Bronchial epithelial cell (primary cell): Measurements from ENCODE around the gene TTC3. TPM values are rescaled to one million over a fixed set of nuclear protein-coding genes. Genes with fewer than 3 reads are reported as not detected.

Experiments used
- DNase-seq: peaks from one replicate; pipeline ENCODE4 v3.0.0-alpha.2; 2010; ENCODE audit warnings: low read depth
- FAIRE-seq: peaks from 2 replicates; lab custom pipeline; 2011; peaks lifted over from hg19 to GRCh38; lab: Jason Lieb, UNC
- H3K27me3 ChIP-seq: 2 replicates; pipeline ENCODE4 v1.5.1; 2011; ENCODE audit warnings: low read length; ENCODE audit not compliant: control insufficient read depth, insufficient read depth
- H3K36me3 ChIP-seq: 2 replicates; pipeline ENCODE4 v1.5.1; 2011; ENCODE audit warnings: low read length; ENCODE audit not compliant: control insufficient read depth, insufficient read depth
- H3K4me3 ChIP-seq: 2 replicates; pipeline ENCODE4 v1.5.1; 2011; ENCODE audit warnings: mild to moderate bottlenecking, low read depth, low read length, control low read depth
- total RNA-seq: library from RNA; depleted of rRNA; stranded (reverse); fragments of >200 nt; gene quantifications from 2 replicates; pipeline ENCODE4 v1.2.1, GENCODE V29; 2014
- TF ChIP-seq, protein P1 (sequence below): IDR thresholded peaks from 2 replicates; pipeline ENCODE4 v1.5.1; 2011; ENCODE audit warnings: mild to moderate bottlenecking, moderate library complexity, low read length, control low read depth, inconsistent platforms; ENCODE audit not compliant: insufficient read depth, severe bottlenecking

The TTC3 gene
- total RNA-seq, 1 donor from 2014 or later, result 90.3 TPM

GRCh38 chr21:37199057-37199924 lies 126.2 kb downstream of the TTC3 start:
- TF ChIP-seq, protein P1, sequence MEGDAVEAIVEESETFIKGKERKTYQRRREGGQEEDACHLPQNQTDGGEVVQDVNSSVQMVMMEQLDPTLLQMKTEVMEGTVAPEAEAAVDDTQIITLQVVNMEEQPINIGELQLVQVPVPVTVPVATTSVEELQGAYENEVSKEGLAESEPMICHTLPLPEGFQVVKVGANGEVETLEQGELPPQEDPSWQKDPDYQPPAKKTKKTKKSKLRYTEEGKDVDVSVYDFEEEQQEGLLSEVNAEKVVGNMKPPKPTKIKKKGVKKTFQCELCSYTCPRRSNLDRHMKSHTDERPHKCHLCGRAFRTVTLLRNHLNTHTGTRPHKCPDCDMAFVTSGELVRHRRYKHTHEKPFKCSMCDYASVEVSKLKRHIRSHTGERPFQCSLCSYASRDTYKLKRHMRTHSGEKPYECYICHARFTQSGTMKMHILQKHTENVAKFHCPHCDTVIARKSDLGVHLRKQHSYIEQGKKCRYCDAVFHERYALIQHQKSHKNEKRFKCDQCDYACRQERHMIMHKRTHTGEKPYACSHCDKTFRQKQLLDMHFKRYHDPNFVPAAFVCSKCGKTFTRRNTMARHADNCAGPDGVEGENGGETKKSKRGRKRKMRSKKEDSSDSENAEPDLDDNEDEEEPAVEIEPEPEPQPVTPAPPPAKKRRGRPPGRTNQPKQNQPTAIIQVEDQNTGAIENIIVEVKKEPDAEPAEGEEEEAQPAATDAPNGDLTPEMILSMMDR, result no peak
- H3K27me3 ChIP-seq, result no peaks in the 10 kb centered on the region
- FAIRE-seq (no peak), DNase-seq (peak; percentile 20)
- peaks cover 22% of the 10 kb centered on the region for H3K36me3 ChIP-seq
- no peak overlapping the region for H3K4me3 ChIP-seq

GRCh38 chr21:37200641-37201480 lies 127.8 kb downstream of the TTC3 start:
- no peak for FAIRE-seq
- no peak overlapping the region for H3K4me3 ChIP-seq
- TF ChIP-seq, protein P1, result no peak
- H3K27me3 ChIP-seq, result no peaks in the 10 kb centered on the region
- peaks cover 17% of the 10 kb centered on the region for H3K36me3 ChIP-seq
- DNase-seq, result no peak

- FAIRE-seq (no peak), DNase-seq (no peak)
- TF ChIP-seq, protein P1, result no peak
- H3K4me3 ChIP-seq, result no peak overlapping the region
- no peaks in the 10 kb centered on the region for H3K27me3 ChIP-seq
- H3K36me3 ChIP-seq, result peaks cover 14% of the 10 kb centered on the region
Observed at GRCh38 chr21:37202221-37203110, 129.4 kb downstream of the TTC3 start.

DNA sequence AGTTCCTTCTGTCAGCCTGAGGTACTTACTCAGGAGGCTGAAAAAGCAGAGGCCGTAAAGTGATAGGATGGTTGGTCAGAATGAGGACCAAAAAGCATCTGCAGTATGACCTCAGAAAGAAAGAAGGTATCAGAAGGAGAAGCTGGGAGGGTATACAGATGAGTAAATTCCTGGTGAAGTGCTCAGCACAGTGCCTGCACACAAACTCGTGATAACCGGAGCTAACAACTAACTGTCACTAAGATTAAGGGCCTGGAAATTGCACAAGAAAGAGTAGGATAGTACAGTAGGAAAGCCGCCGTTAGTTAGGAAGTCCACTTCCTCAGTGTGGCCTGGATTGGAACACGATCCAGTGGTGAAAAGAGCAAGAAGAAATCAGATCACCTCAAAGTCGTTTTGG lies 131.5 kb downstream of the TTC3 start:
- TF ChIP-seq, protein P1, result no peak

DNA sequence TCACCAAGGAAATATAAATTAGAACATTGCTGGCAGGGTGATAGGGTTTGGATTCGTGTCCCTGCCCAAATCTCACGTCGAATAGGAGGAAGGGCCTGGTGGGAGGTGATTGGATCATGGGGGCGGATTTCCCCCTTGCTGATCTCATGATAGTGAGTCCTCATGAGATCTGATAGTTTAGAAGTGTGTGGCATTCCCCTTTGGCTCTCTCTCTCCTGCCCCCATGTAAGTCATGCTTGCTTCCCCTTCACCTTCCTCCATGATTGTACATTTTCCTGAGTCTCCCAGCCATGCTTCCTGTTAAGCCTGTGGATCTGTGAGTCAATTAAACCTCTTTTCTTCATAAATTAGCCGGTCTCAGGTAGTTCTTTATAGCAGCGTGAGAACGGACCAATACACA lies 133.4 kb downstream of the TTC3 start:
- Histone ChIP-seq H3K27me3 (no peaks in the 10 kb centered on the region), H3K4me3 (no peak overlapping the region), H3K36me3 (peaks cover 2% of the 10 kb centered on the region)
- FAIRE-seq, result no peak
- TF ChIP-seq, protein P1, result no peak
- no peak for DNase-seq

More for the DNA sequence above, 131.5 kb downstream of the TTC3 start:
- Histone ChIP-seq H3K4me3 (no peak overlapping the region), H3K36me3 (peaks cover 10% of the 10 kb centered on the region), H3K27me3 (no peaks in the 10 kb centered on the region)
- DNase-seq, result no peak
- no peak for FAIRE-seq
